Keratinocyte (primary cell): ENCODE data around the gene PNPLA7. TPM values are rescaled to one million over a fixed set of nuclear protein-coding genes. Genes with fewer than 3 reads are reported as not detected.

Source experiments
- DNase-seq: peaks from one replicate; pipeline ENCODE4 v3.0.0-alpha.2; 2011; ENCODE audit warnings: low read depth, missing footprints, low spot score
- FAIRE-seq: peaks from 2 replicates; lab custom pipeline; 2011; peaks lifted over from hg19 to GRCh38; lab: Jason Lieb, UNC
- H2AFZ ChIP-seq: 2 replicates; pipeline ENCODE4 v1.6.0; 2012; ENCODE audit warnings: low read length, control low read depth, inconsistent platforms; ENCODE audit not compliant: control insufficient read depth
- H3K27ac ChIP-seq: 2 replicates; pipeline ENCODE4 v1.5.1; 2011; ENCODE audit warnings: low read length; ENCODE audit not compliant: control insufficient read depth, insufficient read depth
- H3K27me3 ChIP-seq: 3 replicates; pipeline ENCODE4 v1.6.0; 2011; ENCODE audit warnings: low read length; ENCODE audit not compliant: control insufficient read depth, insufficient read depth; ENCODE audit errors: extremely low read depth
- H3K36me3 ChIP-seq, 2 experiments: 2 replicates in 1 of 2; 3 replicates in 1 of 2; pipeline ENCODE4 v1.5.1; 2011; ENCODE audit warnings: low read length in 2 of 2, mild to moderate bottlenecking in 1 of 2; ENCODE audit not compliant: control insufficient read depth in 2 of 2, insufficient read depth in 2 of 2; ENCODE audit errors: extremely low read depth in 1 of 2
- H3K4me1 ChIP-seq: 3 replicates; pipeline ENCODE4 v1.5.1; 2011; ENCODE audit warnings: low read length; ENCODE audit not compliant: control insufficient read depth, insufficient read depth; ENCODE audit errors: extremely low read depth
- H3K4me2 ChIP-seq: 3 replicates; pipeline ENCODE4 v1.6.0; 2011; ENCODE audit warnings: low read depth, low read length; ENCODE audit not compliant: control insufficient read depth, insufficient read depth; ENCODE audit errors: extremely low read depth
- H3K4me3 ChIP-seq, 3 experiments: fragments of 200-600 bp in 1 of 3; sonication (generic) in 1 of 3; 2 replicates in 2 of 3; 3 replicates in 1 of 3; pipeline ENCODE4 v1.5.1; 2011 to 2016; ENCODE audit warnings: low read length in 3 of 3, mild to moderate bottlenecking in 3 of 3, control low read depth in 2 of 3, inconsistent platforms in 1 of 3, low read depth in 1 of 3, mixed read lengths in 1 of 3, mixed run types in 1 of 3, moderate library complexity in 1 of 3; ENCODE audit not compliant: control insufficient read depth in 2 of 3, insufficient read depth in 2 of 3; ENCODE audit errors: extremely low read depth in 1 of 3
- H3K79me2 ChIP-seq: 2 replicates; pipeline ENCODE4 v1.6.0; 2012; ENCODE audit warnings: low read length; ENCODE audit not compliant: control insufficient read depth, insufficient read depth
- H3K9ac ChIP-seq: 3 replicates; pipeline ENCODE4 v1.6.0; 2011; ENCODE audit warnings: low read length; ENCODE audit not compliant: control insufficient read depth, insufficient read depth; ENCODE audit errors: extremely low read depth
- H3K9me1 ChIP-seq: 3 replicates; pipeline ENCODE4 v1.6.0; 2011; ENCODE audit warnings: low read length; ENCODE audit not compliant: control insufficient read depth, insufficient read depth; ENCODE audit errors: extremely low read depth
- H3K9me3 ChIP-seq: 2 replicates; pipeline ENCODE4 v1.5.1; 2012; ENCODE audit warnings: low read depth, low read length; ENCODE audit not compliant: control insufficient read depth
- H4K20me1 ChIP-seq: 3 replicates; pipeline ENCODE4 v1.6.0; 2011; ENCODE audit warnings: low read length; ENCODE audit not compliant: control insufficient read depth, insufficient read depth; ENCODE audit errors: extremely low read depth
- EZH2 ChIP-seq: IDR thresholded peaks from one replicate; pipeline ENCODE4 v1.6.1; 2012; ENCODE audit warnings: inconsistent platforms, mild to moderate bottlenecking, low read length, moderate library complexity
- dilution Hi-C: fragments of 300-500 bp; cut with MboI; formaldehyde crosslinking; loops from one replicate; pipeline ENCODE4 v1.7.0; 2020; ENCODE audit warnings: low sequenced_read_pairs; ENCODE audit not compliant: extremely low pct_ligation_motif_present
- polyA plus RNA-seq, 5 experiments: library from polyadenylated mRNA; depleted of rRNA in 3 of 5; stranded (reverse) in 3 of 5; stranded (forward) in 1 of 5; unstranded in 1 of 5; fragments of >200 nt; gene quantifications; 1 replicate in 1 of 5; 2 replicates in 3 of 5; 3 replicates in 1 of 5; pipeline versions ENCODE4 v1.2.1 to v1.2.3, GENCODE V29; 2011 to 2012; ENCODE audit warnings: missing spikeins in 2 of 5, low read depth in 1 of 5, low replicate concordance in 1 of 5
- TF ChIP-seq, protein P1 (sequence below), 3 experiments: IDR thresholded peaks in 1 of 3; conservative IDR thresholded peaks in 1 of 3; optimal IDR thresholded peaks in 1 of 3; 2 replicates in 2 of 3; 3 replicates in 1 of 3; pipeline versions ENCODE3 to v1.5.1; 2011; ENCODE audit warnings: low read length in 3 of 3, mild to moderate bottlenecking in 3 of 3, moderate library complexity in 2 of 3, control low read depth in 1 of 3, inconsistent platforms in 1 of 3; ENCODE audit not compliant: insufficient read depth in 2 of 3; ENCODE audit errors: extremely low read depth in 1 of 3

The PNPLA7 gene
- polyA plus RNA-seq, 1 donor (not counting 4 experiments of a cell fraction or from before 2014, with no cell fraction given), result 0.34 TPM

DNA sequence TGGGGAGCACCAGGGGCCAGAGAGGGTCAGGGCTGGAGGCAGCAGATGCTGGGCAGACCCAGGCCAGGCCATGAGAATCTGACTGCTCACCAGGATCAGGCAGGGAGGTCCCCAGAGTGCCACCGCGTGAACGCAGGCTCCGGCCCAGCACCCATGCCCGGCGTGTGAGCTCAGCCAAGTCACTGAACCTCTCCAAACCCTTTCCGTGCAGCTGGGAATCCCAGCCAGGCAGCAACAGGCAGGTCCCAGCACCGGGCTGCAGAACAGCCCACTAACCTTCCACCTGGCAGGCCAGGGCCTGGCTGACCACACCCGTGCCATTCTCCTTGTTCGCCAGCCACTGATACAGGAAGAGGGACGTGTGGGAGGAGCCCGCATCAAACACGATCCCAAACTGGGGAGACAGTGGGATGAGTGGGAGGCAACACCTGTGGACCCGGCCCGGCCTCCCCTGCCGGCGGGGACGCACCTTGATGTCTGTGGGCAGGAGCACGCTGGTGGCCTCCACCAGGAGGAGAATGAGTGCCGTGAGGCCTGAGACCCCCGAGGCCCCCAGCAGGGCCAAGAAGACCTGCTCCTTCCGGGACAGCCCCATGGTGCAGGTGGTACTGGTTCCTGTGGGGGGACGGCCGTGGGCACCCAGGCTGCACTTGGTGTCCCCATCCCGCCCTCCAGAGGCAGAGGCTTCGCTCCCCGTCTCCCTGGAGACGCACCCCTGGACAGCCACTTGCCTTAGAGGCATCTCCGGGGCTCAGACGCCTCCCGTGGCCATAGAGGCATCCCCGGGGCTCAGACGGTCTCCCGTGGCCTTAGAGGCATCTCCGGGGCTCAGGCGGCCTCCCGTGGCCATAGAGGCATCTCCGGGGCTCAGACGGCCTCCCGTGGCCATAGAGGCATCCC is 112.3 kb downstream of the PNPLA7 start:
- H3K27me3 ChIP-seq, result peaks cover 20% of the 10 kb centered on the region
- H3K79me2 ChIP-seq, result no peaks in the 10 kb centered on the region
- no peak overlapping the region for H3K9ac ChIP-seq
- no peaks in the 10 kb centered on the region for H3K4me1 ChIP-seq
- H2AFZ ChIP-seq, result no peak overlapping the region
- no peak overlapping the region for H3K4me2 ChIP-seq
- H4K20me1 ChIP-seq, result no peaks in the 10 kb centered on the region
- no peaks in the 10 kb centered on the region for H3K36me3 ChIP-seq
- no peak overlapping the region for H3K4me3 ChIP-seq
- DNase-seq (no peak), FAIRE-seq (no peak)
- TF ChIP-seq EZH2, result no peak
- TF ChIP-seq, protein P1, sequence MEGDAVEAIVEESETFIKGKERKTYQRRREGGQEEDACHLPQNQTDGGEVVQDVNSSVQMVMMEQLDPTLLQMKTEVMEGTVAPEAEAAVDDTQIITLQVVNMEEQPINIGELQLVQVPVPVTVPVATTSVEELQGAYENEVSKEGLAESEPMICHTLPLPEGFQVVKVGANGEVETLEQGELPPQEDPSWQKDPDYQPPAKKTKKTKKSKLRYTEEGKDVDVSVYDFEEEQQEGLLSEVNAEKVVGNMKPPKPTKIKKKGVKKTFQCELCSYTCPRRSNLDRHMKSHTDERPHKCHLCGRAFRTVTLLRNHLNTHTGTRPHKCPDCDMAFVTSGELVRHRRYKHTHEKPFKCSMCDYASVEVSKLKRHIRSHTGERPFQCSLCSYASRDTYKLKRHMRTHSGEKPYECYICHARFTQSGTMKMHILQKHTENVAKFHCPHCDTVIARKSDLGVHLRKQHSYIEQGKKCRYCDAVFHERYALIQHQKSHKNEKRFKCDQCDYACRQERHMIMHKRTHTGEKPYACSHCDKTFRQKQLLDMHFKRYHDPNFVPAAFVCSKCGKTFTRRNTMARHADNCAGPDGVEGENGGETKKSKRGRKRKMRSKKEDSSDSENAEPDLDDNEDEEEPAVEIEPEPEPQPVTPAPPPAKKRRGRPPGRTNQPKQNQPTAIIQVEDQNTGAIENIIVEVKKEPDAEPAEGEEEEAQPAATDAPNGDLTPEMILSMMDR (optimal IDR thresholded peaks at IDR 0.05 in 1 of 3, IDR thresholded peaks at IDR 0.05 in 1 of 3, conservative IDR thresholded peaks at IDR 0.05 in 1 of 3; ENCODE audit: extremely low read depth in 1 of 3, insufficient read depth in 2 of 3, low read length in 3 of 3), result no peak
- no peaks in the 10 kb centered on the region for H3K9me1 ChIP-seq
- no peak overlapping the region for H3K27ac ChIP-seq
- dilution Hi-C loops, result no loop called here
- no peaks in the 10 kb centered on the region for H3K9me3 ChIP-seq

DNA sequence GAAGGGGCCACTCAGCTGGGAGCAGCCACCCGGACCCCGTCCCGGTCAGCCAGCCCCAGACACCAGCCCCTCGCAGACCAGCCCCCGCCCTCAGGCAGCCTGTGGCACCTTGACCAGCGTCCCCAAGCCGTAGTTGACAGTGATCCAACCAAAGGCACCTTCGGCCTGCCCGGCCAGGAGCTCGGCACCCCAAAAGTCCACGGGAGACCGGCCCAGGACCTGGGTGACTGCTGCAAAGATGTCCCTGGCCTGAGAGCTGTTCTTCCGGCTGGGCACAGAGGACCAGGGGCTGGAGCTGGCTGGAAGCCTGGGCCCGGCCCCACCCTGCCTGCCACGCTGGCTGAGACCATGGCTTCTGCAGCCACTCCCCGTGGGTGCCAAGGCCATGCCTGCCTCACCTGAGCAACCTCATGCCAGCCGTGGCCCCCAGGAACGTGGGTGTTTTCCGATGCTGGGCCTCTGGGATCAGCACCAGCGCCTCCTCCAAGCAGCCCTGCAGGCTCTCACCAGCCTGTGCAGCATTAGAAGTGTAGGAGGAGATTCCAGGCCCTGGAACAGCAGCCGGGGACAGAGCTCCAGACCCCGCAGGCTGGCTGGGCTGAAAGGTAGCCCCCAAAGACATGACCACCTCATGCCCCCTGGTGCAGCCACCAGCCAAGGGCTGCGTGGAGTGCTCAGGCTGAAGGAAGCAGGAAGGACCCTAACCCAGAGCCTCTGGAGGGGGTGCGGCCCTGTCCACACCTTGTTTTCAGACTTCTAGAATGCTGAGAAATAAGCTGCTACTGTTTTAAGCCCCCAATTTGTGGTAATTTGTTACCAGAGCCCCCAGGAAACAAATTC is 113.2 kb downstream of the PNPLA7 start:
- no peaks in the 10 kb centered on the region for H3K36me3 ChIP-seq
- DNase-seq, result no peak
- H3K4me2 ChIP-seq, result no peak overlapping the region
- TF ChIP-seq EZH2, result no peak
- TF ChIP-seq, protein P1 (optimal IDR thresholded peaks at IDR 0.05 in 1 of 3, IDR thresholded peaks at IDR 0.05 in 1 of 3, conservative IDR thresholded peaks at IDR 0.05 in 1 of 3; ENCODE audit: extremely low read depth in 1 of 3, insufficient read depth in 2 of 3, low read length in 3 of 3), result no peak
- no peak overlapping the region for H3K9ac ChIP-seq
- dilution Hi-C loops, result no loop called here
- H4K20me1 ChIP-seq, result no peaks in the 10 kb centered on the region
- H3K9me1 ChIP-seq, result no peaks in the 10 kb centered on the region
- no peaks in the 10 kb centered on the region for H3K9me3 ChIP-seq
- no peaks in the 10 kb centered on the region for H3K4me1 ChIP-seq
- H2AFZ ChIP-seq, result no peak overlapping the region
- H3K27me3 ChIP-seq, result peaks cover 20% of the 10 kb centered on the region
- H3K27ac ChIP-seq, result no peak overlapping the region
- FAIRE-seq, result no peak
- no peaks in the 10 kb centered on the region for H3K79me2 ChIP-seq
- H3K4me3 ChIP-seq, result no peak overlapping the region
